Ishikawa (cell line): ENCODE data around the gene APOC1.

Experiments
- CEBPB ChIP-seq: IDR thresholded peaks from 2 replicates; pipeline ENCODE4 v1.6.1; 2012
- CREB1 ChIP-seq: IDR thresholded peaks from 2 replicates; pipeline ENCODE4 v1.6.1; 2012; ENCODE audit warnings: low read depth
- EGR1 ChIP-seq: IDR thresholded peaks from 2 replicates; pipeline ENCODE4 v1.6.1; 2012
- EP300 ChIP-seq: IDR thresholded peaks from 2 replicates; pipeline ENCODE4 v1.6.1; 2012; ENCODE audit warnings: borderline replicate concordance
- FOXM1 ChIP-seq: IDR thresholded peaks from 2 replicates; pipeline ENCODE4 v1.6.1; 2012; ENCODE audit warnings: low read depth, borderline replicate concordance
- NFIC ChIP-seq: IDR thresholded peaks from 2 replicates; pipeline ENCODE4 v1.6.1; 2012
- RAD21 ChIP-seq: IDR thresholded peaks from 2 replicates; pipeline ENCODE4 v1.6.1; 2012; ENCODE audit warnings: low read depth
- TAF1 ChIP-seq: IDR thresholded peaks from 2 replicates; pipeline ENCODE4 v1.6.1; 2012; ENCODE audit warnings: low read depth, mild to moderate bottlenecking
- TEAD4 ChIP-seq: IDR thresholded peaks from 2 replicates; pipeline ENCODE4 v1.6.1; 2012
- YY1 ChIP-seq: IDR thresholded peaks from 2 replicates; pipeline ENCODE4 v1.6.1; 2012; ENCODE audit warnings: low read depth
- ZBTB7A ChIP-seq: IDR thresholded peaks from 2 replicates; pipeline ENCODE4 v1.6.1; 2012; ENCODE audit warnings: low read depth
- TF ChIP-seq, protein P1 (sequence below): IDR thresholded peaks from 2 replicates; pipeline ENCODE4 v1.6.1; 2012

- TF ChIP-seq CEBPB = no peak
- TF ChIP-seq TAF1 = no peak
- TF ChIP-seq EP300 = no peak
- TF ChIP-seq CREB1 = no peak
- TF ChIP-seq FOXM1 = no peak
- no peak for TF ChIP-seq RAD21
- TF ChIP-seq YY1 = no peak
- TF ChIP-seq, protein P1, sequence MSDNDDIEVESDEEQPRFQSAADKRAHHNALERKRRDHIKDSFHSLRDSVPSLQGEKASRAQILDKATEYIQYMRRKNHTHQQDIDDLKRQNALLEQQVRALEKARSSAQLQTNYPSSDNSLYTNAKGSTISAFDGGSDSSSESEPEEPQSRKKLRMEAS = no peak
- TF ChIP-seq ZBTB7A = no peak
- no peak for TF ChIP-seq TEAD4
- no peak for TF ChIP-seq NFIC
- TF ChIP-seq EGR1 = no peak
These were observed 21.5 kb upstream of the APOC1 start for GRCh38 chr19:44892932-44893331.
